Fibroblast of the conjunctiva (primary cell): ENCODE results near the gene NAPA.

Experiments used
- DNase-seq: peaks from one replicate; pipeline ENCODE4 v3.0.0-alpha.2; 2010; ENCODE audit warnings: low read depth

Gene NAPA

DNA sequence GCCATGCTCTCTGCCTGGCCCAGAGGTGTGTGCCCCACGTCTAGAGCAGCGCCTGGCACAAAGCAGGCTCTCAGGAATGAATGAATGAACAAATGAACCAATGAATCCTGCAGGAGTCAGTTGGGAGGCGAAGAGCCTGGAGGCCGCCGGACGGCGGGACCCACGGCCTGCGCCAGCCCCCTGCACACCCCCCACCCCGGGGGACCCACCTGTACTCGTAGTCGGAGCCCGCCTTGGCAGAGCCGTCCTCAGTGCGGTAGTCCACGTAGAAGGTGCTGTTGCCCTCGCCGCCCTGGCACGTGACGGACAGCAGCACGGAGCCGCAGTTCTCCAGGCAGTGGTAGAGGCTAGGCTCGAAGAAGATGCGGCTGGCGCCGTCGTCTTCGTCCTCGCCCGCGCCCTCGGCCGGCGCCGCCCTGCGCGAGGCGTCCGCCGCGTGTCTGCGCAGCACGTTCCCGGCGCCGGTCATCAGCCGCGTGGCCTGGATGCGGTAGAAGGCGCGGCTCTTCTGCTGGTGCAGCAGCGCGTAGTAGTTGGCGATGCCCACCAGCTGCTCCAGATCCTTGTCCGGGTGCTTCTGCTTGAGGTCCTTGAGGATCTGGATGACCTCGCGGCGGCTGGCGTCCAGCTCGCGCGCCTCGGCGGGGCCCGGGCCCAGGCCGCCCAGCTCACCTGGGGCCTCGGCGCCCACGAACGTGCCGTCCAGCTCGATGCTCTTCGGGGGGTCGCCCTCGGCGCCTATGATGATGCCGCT, 58.0 kb downstream of the NAPA start:
- no peak for DNase-seq

DNA sequence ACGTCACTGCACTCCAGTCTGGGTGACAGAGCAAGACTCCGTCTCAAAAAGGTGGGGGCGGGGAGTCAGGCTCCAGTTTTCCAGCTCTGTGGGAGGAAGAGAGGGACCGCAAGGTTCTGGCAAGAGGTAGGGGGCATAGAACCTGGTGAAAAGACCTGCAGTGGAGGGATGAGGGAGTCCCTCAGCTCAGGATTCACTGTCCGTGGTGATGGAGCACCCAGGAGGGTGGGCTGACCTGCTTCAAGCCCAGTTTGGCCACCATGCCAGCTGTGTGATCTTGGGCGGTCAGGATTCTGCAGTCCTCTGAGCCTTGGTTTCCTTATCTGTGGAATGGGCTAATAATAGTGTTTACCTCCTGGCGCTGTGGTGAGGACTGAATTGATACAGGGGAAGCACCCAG, 64.4 kb downstream of the NAPA start:
- DNase-seq = no peak

DNA sequence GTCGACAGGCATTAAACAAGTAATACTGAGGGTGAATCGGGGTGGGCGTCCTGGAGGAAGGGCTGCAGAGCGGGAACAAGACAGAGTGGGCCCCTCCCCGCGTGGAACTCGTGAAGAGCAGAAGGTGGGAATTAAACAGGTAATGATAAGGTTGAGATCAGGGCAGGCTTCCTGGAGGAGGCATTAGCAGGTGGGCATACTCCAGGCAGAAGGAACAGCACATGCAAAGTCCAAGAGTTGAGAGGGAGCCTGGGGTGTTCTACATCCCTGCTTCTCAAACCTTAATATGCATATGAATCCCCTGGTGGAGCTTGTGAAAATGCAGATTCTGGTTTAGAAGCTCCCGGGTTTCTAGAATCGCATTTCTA, 66.5 kb downstream of the NAPA start:
- DNase-seq = no peak

GRCh38 chr19:47447470-47448359, 67.1 kb downstream of the NAPA start:
- no peak for DNase-seq

DNA sequence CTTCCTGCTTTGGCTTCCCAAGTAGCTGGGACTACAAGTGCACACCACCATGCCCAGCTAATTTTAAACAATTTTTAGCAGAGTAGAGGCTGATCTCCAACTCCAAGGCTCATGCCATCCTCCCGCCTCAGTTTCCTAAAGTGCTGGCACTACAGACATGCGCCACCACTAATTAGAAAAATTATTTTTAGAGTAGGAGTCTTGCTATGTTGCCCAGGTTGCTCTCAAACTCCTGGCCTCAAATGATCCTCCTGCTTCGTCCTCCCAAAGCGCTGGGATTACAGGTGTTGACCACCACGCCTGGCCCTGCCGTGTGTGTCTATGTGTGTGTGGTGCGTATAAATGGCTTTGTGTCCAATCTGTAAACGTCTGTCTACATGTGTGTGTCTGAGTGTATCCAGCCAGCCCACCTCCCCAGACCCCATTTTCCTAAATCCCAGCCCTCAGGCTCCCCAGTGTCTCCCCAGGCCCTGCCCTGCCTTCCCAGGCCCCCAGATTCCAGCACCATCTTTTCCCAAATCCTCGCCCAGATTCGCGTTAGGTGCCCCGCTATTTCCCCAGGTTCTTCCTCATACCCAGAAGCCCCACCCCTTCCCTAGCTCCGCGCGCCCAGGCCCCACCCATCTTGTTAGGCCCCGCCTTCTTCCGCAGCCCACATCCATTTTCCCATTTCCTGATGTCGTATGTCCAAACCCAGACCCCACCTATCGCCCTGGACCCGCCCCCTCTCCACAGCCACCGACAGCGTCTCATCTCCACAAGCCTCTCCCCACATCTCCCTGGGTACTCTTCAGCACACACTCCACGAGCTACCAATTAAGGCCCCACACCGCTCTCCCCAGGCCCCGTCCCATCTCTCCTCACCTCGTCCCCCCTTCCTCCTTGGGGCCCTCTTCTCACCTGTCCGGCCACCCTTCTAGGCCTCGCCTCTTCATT, 68.1 kb downstream of the NAPA start:
- DNase-seq = no peak

DNA sequence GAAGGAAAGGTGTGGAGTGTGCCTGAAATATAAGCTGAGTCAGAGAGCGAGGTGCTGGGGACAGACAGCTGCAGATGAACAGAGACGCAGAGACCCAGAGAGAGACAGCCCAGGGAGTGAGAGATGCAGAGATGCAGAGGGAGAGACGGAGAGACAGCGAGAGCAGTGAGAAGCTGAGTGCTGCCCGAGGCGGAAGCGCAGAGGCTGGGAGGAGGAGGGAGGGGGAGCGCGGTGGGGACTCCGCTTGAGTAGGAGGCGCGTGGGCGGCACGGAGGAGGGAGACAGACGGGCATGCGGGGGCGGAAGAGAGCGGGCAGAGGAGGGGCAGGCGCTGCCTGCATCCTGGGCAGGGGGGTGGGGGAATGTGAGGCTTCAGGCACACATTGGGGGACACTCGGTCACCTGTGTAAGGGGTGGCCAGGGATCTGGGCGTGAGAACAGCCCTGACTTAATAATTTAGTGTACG, 68.9 kb downstream of the NAPA start:
- no peak for DNase-seq

- DNase-seq = no peak
Observed at GRCh38 chr19:47445527-47445926, 69.3 kb downstream of the NAPA start.

DNA sequence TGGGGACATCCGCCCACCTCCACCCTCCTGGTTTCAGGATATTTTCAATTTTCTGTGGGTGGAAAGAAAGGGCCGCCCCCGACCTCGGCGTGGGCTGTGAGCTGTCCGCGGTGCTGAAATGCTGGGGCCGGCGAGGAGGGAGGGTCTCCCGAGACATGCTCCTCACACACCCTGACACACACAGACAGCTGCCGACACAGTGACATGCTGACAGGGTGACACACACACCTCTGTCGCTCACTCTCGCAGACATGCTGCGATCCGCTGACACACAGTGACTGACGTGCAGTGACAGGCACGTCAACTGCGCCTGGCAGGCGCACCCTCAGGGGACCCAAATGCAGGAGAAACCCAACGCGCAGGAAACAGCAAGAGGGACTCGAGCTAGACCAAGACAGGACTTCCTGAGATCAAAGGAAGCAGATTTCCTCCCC, 70.5 kb downstream of the NAPA start:
- DNase-seq = no peak

DNA sequence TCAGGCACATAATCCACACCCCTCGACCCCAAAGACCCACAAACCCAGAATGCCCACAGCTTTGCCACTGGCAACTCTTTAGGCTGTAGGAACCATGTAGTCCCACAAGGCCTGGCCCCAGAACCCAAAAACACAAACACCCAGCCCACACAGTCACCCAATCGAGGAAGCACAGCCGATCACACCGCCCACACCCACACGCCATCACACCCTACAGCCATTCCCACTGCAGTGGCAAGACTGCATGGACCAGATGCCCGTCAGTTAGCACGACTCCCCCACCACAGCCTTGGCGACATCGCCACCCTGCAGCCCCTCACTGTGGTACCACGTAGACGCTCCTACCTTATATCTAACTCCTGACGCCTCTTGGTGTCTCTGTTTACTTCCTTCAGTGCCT, 71.5 kb downstream of the NAPA start:
- DNase-seq = no peak

- DNase-seq = no peak
Observed at GRCh38 chr19:47438793-47439220, 76.1 kb downstream of the NAPA start.
